OCI-M2 (cell line): ENCODE measurements around the gene LDLRAD4.

ENCODE experiments used
- DNase-seq: peaks from one replicate; lab custom pipeline; 2025; ENCODE audit not compliant: unreplicated experiment; lab: John Stamatoyannopoulos, UW

The LDLRAD4 gene

DNA sequence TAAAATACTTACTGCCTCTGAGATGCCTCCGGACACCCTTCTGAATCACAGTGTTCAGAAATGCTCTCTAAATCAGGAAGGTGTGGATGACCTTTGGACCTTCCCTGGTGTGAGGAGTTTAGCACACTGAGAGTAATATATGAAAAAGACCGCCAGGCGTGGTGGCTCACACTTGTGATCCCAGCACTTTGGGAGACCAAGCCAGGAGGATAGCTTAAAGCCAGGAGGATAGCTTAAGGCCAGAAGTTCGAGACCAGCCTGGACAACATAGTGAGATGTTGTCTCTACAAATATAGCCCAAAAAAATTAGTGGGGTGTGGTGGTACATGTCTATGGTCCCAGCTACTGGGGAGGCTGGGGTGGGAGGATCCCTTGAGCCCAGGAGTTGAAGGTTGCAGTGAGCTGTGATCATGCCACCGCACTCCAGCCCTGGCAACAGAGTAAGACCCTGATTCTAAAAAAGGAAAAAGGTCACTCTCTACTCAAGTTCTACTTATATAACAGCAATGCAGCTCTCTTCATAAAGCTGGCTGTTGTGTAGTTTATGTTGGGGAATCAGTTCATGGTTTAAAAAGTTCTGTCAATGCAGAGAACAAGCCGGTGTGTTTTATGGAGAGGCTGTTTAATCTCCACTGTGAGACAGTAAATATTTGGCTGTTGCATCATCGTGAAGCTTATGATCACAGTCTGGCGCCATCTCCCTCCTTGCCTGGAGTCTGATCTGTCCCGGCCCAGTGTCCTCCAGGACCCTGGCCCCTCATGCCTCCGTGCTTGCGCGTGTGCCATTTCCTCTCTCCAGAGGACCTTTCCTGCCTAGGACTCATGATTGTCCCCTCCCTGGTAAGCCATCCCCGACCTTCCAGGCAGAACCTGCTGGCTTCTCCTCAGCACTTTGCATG, 323.3 kb downstream of the LDLRAD4 start:
- no peak for DNase-seq

DNA sequence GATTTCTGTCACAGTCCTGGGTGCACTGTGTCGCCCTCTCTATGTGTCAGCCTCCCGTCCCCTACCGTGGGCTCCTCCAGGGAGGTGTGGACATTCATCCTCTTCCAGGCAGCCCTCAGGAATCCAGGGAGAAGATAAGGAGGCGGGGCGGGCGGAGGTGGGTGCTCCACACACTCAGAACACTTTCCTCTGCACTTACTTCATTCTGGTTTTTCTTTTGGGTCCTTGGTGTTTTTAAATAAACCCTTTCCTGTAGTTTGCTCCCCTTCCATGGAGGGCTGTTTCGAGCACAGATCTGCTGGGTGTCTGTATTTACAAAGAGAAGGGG, 323.9 kb downstream of the LDLRAD4 start:
- no peak for DNase-seq

DNA sequence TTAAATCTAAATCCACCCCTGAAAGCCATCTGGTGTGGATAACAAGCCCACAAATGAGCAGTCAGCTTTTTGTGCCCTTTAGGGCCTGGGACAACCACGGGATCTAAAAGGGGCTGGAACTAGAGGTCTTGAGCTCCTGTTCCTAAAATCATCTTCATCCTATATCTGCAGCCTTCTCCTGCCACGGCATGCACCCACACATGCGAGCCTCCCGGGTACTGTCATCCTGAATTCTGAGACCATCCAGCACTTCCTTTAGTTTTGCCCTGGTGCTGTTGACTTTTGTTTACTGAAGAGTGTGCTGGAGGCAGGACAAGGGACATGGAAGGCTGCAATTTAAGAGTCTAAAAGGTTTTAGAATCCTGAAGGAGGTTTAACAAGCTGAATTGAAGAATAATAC, 324.6 kb downstream of the LDLRAD4 start:
- DNase-seq: no peak

DNA sequence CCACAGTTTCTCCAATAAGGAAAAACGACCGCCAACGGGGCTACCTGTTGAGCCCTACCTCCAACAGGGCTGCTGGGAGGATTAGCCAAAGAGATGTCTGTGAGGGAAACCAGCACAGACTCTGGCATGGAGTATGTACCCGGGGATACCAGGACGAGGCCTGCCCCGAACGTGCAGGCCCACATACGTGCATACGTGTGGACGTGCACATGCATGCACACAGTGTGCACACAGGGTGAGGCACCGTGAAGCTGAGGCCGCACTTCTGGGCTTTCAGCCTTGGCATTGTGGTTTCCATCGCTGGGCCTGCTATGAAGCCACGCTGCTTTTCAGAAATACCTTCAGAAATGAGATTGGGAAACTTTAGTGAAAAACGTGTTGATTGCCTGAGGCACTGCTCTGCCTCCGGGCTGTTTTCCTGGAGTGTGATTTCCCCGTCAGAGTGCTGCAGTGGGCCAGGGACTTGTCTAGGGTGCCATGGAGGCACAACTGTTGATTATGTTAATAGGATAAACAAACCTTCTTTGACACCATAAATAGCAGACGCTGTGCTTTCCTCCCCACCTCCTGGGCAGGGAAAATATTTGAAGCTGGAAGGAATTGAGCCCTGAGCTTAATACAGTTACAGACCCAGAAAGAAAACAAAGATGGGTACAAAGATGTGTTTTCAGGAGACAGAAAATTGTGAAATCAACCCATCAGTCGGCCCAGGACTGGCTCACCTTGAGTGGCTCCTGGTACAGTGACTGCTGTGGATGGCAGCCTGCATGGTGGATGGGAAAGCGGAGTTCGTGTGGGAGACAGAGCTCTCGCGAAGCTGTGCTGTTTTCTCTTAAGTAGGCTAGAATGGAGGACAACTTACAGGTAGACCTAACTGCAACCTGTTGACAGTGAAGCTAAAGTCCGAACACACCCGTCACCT, 325.5 kb downstream of the LDLRAD4 start:
- no peak for DNase-seq

DNA sequence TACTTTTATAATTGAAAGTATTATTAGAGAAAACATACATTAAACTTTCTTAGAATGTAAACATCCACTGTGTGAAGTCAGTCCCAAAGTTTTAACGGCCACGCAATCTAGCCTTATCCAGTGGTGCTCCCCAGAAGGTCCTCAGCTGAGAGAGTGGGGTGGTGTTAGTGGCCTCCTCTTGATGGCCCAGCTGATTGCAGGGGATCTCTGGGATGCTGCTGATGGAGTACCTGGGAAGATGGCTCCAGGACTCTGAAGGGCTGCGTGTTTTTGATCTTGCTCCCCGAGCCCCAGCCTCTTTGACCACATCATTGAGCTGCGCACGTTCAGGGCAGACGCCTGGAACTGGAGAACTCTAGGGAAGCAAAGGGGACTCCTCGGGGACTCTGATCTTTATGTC, 326.4 kb downstream of the LDLRAD4 start:
- no peak for DNase-seq

DNA sequence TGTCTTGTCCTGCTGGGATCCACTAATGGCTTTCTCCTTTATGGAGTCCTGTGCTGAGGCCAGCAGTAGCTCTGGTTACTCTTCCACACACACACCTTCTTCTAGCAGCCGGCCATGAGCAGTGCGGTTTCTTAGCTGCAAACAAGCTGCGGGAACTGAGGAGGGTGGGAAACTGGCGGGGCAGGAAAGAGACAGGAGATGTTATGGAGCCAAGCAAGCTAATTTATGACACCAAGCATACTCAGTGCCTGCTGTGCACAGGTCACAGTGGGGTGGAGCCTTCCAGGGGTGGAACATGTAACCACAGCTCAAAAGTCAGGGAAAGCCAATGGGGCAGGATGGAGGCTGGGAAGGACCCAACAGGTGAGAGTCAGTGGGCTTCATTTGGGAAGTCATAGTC, 327.0 kb downstream of the LDLRAD4 start:
- DNase-seq: no peak

DNA sequence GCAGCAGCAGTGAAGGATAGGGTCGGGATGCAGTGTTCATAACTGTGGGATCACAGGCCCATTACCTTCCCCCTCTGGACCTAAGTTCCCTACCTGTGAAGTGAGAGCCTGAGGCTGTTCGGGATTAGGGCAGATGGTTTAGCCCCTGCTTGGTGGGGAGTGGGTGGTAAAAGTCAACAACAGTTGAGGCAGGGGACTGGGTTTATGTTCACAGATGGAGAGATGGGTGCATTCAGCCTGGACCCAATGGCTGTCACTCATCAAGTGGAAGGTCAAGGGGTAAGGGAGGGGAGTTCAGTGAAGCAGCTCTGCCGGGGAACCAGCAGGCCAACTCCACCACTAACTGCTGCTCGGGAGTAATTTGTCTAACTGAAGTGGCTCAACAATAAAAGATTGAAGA, 327.4 kb downstream of the LDLRAD4 start:
- no peak for DNase-seq

DNA sequence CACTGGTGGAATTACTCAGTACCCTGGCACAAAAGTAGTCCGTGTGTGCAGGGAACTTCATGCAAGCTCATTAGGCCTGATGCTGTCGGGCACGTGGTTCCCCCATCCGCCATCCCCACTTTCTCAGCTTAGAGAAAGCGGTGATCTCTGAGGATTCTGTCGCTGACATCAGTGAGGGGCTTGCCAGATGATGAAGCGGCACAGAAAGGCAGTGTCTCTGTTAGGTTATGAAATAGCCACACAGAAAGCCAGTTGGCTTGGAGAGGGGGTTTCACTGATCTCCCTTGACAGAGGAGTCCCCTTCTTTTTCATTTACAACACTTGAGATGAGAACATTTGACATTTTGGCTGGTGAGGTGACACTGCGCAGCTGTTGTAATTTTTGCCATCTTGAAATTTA, 328.1 kb downstream of the LDLRAD4 start:
- no peak for DNase-seq

DNA sequence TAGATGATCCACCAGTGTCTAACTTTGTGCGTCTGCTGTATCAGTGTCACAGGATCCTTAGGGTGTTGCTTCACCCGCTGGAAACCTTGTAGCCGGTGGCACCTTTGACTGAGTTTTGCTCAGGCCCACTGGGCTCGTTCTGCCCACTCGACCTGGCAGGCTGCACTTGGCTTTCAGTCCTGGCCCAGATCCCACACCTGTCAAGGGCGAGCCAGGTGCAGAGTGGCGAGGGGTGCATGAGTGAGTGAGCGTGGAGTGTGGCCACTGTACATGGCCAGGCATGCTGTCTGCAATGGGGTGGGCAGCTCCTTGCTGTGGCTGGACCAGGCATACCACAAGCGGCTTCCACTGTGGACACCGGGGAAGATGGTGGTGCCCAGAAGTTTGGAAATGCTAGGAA, 328.8 kb downstream of the LDLRAD4 start:
- DNase-seq: no peak

DNA sequence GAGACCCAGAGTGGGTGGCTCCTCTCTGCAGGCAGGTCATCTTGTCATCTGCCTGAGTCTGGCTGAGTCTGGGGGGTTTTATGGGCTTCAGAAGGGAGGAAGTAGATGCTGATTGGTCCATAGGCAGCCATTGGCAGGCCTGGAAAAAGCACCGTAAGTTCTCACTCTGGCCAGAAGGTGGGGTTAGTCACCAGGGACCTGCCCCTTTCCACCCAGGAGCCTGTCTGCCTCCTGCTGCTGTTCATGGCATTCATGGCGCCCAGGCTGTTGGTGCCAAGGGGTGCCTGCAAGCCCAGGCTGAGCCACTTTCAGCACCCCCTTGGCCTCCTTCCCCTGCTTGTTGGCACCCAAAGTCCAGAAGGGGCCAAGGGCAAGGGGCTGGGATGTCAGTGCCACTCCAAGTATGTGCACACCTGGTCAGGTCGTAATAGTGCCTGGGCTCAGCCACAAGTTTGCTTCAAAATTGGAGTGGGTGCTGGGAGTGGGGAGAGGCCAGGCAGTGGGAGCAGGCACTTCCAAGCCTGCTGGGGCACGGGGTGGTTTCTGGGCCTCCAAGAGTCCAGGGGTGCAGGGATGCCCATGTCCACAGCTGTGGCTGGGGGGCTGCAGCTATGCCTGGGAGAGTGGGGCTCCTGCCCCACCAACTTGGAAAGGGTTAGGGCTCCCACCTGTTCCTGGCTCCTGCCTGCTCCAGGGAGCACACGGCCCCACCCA, 329.7 kb downstream of the LDLRAD4 start:
- DNase-seq: no peak

DNA sequence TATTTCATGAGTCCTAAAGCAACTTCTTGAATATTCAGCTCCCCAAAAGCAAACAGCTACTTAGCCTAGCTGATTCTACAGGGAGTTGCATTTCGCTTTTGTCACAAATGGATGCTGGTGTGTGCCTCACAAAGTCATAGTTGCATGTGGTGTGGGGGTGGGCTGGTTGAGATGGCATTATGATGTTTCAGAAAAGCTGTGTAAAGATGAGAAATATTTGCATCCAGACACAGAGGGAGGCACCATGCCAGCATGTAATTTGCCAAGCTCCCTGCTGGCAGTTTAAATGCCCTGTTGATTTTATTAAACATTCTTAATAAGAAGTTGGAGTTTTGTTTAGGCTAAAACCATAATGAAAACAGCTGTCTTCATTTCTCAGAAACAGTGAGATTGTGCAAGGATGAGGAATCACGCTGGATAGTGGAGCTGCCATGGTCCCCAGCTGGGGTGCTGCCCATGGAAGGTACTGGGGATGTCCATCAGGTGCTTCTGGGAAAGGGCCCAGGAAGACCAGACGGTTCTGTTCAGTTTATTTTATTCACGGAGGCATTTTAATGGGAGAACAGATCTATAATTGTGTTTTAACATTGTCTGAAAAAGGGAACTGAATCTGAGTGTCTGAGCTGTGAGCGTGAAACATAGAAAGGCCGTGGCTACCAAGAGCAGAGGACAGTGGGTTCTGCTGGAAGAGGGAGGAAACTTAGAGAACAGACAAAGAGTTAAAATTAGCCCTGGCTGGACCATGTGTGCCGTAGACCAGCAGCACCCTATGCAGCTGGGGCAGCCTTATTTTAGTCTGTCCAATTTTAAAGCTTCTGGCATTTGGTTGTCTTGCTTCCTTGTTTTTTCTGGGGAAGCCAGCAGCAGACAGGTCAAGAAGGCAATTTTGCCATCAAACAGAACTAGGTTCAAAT, 330.7 kb downstream of the LDLRAD4 start:
- DNase-seq: no peak

DNA sequence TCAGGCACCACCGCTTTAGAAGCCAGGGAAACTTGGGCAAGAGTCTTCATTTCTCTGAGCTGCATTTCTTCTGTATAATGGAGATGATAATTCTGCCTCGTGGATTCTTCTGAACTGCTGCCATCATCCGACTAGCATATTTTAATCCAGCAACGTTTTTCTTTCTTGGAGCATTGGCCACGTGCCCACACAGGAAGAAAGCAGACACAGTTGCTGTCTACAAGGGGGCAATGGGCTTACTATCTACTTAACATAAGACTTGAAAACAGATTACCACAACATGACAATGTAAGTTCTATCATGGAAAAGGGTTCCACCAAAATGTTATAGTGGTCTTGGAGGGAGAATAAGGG, 331.3 kb downstream of the LDLRAD4 start:
- DNase-seq: no peak

DNA sequence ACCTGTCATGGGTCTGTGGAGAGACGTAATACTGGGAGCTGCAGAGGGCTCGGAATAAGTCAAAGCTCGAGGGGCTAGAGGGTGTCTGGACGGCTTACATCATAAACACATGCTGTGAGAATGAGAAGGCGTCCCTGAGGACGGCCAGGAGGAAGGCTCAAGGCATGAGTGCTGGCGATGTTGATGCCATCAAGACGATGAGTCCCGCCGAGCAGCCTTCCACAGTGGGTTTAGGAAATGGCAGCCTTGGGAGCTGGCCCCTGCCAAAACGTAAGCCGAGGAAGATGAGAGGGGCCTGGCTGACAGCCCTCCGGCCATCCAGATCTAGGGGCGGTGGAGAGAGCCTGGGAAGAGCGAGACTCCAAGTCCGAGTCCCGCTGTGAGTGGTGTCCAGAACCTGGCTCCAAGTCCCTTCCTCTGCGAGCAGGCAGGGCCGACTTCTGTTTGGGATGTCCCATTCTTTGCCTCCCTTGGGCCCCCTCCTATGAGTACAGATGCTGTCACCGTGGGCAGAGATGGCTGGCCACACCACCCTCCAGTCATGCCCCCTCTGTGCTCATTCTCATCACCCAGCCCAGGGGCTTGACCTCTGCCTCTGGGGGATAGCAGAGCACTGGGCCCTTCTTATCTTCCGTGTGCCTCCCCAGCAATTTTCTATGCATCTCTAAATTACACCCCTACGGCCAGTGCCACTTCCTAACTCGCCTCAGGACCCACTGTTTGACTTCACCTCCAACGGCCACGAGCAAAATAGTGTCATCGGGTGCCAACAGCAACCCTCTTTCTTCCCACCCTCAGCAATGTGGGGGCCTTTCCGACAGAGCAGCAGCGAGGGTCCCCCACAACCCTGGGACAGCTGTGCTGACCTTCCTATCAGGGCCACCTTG, 332.1 kb downstream of the LDLRAD4 start:
- DNase-seq: no peak

DNA sequence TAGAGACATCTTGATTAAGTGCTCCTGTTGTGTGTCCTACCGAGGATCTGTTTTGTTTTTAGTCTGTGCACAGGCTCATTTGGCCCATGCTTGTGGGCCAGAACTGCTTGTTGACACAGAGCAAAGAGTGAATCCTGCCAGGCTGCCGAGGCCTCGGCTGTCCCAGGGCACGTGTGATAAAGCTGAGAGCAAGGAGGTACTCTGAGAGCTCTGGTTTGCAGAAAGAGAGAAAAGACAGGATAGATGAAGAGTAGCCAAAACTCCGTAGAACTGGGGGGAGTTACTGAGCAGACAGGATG, 332.7 kb downstream of the LDLRAD4 start:
- no peak for DNase-seq

DNA sequence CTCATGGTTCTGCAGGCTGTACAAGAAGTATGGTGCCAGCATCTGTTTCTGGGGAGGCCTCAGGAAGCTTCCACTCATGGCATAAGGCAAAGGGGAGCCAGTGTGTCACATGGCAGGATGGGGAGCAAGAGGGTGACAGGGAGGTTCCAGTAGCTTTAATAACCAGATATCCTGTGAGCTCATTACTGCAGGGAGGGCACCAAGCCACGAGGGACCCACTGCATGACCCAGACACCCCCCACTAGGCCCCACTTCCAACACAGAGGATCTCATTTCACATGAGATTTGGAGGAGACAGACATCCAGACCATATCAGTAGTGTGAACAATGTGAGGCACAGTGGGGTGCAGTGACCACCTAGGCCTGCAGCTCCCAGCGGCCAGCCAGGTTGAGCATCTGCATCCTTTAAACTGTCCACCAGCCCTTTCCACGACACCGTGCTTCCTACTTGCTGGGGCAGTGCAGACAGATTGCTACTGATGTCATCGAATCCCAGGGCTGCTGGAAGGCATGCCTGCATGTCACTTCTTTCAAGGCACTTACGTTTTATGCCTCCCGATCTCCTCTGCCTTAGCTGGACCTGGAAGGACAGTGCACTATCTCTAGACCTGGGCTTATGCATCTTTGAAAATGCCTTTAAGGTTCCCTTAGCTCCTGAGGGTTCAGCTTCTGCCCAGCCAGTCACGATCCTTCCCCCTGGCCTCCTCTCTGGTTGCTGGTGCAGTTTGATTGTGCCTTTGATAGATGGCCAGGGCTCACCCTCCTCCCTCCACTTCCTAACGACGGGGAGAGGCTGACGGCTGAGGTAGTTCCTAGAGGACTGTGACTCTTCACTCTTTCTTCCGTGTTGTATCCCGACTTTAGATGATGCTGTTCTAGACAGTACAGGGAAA, 333.5 kb downstream of the LDLRAD4 start:
- DNase-seq: no peak

DNA sequence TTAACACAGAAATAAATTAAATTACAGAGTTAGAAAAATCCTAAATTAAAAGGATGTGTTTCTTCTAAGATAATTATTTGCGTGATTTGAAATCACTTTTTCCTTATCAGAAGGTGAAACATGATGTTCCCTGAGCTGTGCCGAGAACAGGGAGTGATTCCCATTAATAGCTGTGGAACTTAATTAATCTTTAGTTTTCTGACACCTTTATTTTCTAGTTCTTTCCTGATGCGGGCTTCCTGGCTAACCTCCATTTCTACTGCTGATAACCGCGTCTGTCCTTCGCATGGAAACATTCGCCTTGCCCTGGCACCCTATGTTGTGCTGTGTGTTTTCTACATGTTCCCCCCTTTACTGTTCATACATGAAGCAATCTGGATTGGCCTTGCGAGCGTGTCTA, 334.9 kb downstream of the LDLRAD4 start:
- no peak for DNase-seq

DNA sequence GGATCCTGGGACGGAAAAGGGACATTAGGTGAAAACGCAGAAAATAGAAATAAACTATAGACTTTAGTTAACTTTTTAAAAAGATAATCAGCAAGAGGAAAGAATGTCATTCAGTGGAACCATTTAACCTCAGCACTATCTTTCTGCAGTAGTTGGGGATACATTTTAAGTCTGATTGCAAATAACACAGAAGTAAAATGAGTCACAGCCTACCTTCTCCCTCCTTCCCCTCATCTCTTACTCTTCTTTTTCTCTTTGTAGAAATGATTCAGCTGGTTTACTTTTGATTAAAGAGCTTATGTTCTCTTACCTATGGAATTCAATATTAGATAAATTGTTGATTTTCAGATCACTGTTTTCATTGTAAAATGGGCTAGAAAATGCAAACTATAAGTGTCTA, 336.6 kb downstream of the LDLRAD4 start:
- no peak for DNase-seq

DNA sequence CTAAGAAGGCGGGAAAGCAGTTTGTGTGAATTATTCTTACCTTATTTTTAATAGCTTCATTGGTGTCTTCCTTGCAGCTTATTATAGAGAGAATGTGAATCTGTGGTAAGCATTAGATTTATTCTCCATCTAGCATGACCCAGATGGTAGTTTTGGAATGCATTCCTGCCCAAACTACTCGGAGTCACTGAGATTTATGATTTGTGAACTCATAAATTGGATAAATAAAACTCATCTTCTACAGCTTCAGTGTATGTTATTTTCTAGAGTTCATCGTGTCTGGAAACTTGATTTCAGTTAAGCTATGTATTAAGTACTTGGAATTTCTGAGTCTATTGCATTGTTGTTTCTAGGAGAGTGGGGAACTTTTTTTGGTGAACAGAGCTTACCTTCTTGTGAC, 337.3 kb downstream of the LDLRAD4 start:
- DNase-seq: no peak

DNA sequence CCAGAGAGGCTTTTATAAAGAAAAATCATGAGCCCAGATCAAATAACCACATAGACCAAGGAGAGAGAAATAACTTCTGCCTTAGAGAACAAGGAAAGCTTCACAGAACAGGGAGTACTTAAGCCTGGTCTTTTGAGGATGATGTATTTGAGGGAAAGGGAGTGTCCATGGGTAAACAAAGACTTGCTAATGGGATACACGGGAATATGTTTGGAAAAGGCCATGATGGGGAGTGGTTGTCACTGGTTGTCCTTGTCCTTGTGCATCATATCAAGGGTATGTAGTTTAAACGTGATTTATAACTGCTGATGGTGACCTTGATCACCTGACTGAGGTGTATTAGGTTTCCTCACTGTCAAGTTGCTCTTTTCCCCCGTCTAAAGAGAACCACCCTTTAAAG, 337.9 kb downstream of the LDLRAD4 start:
- no peak for DNase-seq
